ENCODE results near the gene ARHGAP11A.

Gene ARHGAP11A

DNA sequence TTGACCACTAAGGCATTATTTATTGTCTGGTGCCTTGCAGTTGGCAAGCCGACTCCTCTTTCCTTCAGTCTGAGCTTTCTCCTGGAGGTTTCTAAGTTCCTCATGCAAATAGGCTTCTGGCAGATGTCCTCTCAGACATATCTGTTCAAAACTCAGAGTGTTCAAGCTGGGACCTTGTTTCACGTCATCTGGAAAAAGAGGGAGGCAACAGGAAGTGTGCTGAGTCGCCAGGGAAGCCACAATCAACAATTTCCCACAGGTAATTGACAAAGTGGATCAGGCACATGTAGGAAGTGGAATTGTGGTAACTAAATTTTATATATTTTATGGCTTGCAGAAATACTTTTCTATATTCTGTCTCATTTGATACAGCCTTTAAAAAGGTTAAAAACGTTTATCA lies 40.8 kb downstream of the ARHGAP11A start:
- DNase-seq = no peak

DNA sequence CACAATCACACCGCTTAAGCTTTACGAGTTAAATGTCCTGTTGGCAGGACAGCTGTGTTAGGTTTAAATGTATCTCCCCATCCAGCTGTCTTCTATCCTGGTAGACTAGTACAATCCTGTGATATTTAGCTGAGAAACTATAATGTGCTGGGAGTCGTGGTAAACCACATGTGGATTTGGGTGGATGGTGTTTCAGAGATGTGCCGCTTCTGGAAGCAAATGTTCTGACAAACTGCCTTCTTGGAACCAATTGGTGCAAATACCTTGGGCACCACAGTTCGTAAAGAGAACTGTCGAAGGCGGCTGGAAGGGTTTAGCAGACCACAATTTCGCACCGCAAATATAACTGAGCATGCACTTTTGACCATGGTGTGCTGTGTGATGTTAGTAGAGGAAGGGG lies 41.2 kb downstream of the ARHGAP11A start:
- no peak for DNase-seq

DNA sequence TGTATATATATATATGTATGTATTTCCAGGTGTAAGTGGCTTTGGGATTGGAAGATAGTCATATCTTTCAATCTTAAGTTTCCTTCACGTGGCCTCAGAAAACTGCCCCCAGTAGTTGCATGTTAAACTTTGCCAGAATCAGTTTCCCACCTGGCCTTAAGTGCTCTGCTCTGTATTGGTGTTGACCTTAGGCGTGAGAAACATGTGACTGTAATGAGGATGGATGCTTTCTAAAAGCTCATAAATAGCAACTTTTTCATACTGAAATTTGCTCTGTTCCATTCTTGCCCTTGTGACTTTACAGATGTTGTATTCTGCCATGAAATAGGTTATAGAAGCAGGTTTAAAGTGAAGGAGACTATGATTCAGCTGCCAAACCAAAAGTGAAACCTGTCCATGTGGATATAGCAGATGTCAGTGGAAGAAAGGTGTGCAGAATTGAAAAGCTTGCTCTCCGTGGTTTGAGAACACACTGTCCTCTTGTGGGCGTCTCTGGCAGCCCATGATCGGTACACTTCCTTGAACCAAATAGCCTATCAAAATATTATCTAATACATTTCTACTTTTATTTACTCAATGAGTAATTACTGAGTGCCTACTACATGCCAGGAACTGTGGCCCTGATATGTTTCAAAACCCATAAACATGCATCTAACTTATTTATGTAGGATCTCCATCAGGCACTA lies 42.0 kb downstream of the ARHGAP11A start:
- peak in 1 of 3 experiments; percentile 27 for DNase-seq

- DNase-seq = no peak
Measured at GRCh38 chr15:32657941-32658340, 42.6 kb downstream of the ARHGAP11A start.

DNA sequence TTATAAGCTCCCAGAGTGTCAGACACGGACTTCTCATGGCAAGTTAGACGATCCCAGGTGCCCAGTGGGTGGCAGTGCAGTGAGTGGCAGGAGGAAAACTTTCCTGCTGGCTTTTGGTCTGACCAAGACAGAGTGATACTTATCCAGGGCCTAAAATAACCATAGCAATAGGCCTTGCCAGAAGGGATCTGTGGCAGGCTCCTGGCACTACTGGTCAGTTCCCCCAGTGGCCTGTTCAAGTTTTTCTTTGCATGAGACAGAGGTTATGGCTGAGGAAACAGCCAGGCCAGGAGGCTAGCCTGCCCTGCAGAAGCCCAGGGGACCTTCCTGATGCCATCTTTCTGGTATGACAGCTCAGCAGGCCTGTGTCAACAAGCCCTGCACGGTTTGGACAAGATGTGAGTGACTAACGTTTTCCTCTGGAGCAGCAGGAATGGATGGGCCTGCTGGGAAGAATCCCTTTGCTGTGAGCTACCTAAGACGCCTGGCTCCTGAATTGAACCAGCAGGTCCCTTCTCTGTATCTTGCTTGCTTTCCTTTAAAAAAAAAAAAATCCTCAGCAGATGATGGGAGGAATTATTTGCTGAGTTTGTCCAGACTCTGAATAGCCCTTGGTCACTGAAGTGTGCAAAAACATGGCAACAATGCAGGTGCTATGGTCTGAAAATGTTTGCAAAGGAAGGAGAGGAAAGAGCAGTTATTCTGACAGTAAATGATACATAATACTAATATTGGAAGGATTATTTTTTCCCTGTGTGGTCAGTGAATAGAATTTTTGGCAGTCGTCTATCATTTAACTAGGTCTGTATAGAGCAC lies 44.2 kb downstream of the ARHGAP11A start:
- DNase-seq = peak; percentile 19 to 84 (median 56)

GRCh38 chr15:32663671-32664070 lies 48.4 kb downstream of the ARHGAP11A start:
- no peak for DNase-seq

GRCh38 chr15:32664796-32665195 lies 49.5 kb downstream of the ARHGAP11A start:
- no peak for DNase-seq

- DNase-seq = no peak
Measured at GRCh38 chr15:32667321-32667720, 52.0 kb downstream of the ARHGAP11A start.

- no peak for DNase-seq
Measured at GRCh38 chr15:32668942-32669341, 53.6 kb downstream of the ARHGAP11A start.

GRCh38 chr15:32669896-32670611 lies 54.8 kb downstream of the ARHGAP11A start:
- peak in 1 of 3 experiments; percentile 43 for DNase-seq

DNA sequence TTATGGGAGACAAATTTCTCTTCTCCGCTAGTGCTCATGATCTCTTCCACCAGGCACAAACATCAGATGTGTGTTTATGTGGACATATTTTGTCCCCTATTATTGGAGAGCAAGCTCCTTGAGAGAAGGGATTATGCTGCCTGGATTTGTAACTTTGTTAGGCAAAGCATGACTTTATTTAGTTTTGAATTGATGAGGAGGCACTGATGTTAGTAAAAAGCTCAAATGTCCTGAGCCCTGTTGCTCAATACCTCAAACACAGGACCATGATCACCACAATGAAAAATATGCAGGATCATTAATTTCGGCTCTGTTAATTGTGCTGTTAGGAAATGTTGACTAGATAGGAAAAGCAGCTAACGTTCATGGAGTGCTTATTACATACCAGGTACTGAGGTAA lies 55.3 kb downstream of the ARHGAP11A start:
- no peak for DNase-seq

- no peak for DNase-seq
Measured at GRCh38 chr15:32671339-32672325, 56.3 kb downstream of the ARHGAP11A start.

GRCh38 chr15:32674681-32675080 lies 59.4 kb downstream of the ARHGAP11A start:
- no peak for DNase-seq

DNA sequence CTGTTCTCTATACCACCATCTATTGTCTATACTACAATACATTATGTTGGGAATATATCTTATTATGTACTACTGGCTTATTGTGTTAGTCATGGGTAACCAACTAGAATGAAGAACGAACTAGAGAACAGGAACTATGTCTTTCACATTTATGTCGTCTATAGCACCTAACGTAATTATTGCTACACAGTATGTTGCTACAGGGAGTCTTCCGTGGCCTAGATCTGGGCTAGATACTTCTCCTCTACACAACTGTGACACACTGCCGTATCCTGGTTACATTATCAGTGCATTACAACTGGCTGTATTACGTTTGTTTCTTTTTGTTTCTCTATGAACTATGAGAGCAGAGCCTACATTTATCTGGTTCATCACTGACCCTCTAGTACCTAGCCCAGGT lies 60.2 kb downstream of the ARHGAP11A start:
- DNase-seq = no peak

DNA sequence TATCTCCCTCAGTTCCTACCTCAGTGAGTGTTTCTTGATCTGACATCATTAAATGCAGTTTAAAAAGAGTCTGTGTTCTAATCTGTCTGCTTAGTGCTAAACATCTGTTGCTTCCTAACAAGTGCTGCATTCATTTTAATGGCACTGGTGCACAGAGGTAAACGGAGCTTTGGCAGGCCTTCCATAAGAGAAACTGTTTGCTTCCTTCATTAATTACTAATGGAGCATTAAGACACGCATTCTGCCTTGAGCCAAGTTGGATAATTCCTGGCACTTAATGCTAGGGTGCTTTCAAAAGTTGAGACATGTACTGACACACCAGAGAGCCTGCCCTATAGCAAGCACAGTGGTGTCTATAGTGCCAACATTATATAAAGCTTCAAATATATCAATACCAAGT lies 60.9 kb downstream of the ARHGAP11A start:
- peak in 2 of 3 experiments; percentile 22 to 56 for DNase-seq

GRCh38 chr15:32677238-32677750 lies 62.0 kb downstream of the ARHGAP11A start:
- peak; percentile 48 to 73 (median 52) for DNase-seq

DNA sequence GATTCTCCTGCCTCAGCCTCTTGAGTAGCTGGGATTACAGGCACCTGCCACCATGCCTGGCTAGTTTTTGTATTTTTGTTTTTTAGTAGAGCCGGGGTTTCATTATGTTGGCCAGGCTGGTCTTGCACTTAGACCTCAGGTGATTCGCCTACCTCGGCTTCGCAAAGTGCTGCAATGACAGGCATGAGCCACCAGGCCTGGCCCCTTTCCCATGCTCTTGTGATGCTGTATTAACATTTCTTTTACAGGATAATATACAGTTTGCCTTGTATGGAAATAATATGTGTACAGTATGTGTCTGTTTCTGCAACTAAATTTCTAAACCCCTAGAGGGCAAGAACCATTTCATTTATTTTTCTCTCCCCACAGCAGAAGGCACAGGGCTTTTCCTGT lies 64.0 kb downstream of the ARHGAP11A start:
- no peak for DNase-seq

DNA sequence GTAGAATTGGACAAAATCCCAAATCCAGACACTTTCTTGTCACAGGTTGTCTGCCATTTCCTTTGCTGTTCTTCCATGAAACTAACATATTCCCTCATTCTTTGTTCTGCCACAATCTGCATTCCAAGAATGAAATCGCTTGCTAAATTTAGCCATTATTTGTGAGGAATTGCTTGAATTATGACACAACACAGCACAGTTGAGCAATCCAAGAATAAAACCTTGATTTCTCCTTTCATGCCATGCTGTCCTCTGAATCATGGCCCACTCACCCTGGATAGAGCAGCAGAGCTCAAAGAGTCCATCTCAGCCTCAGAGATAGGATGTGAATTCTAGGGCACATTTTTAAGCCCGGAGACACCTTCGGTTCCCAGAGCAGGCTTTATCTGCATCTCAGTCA lies 67.3 kb downstream of the ARHGAP11A start:
- no peak for DNase-seq

DNA sequence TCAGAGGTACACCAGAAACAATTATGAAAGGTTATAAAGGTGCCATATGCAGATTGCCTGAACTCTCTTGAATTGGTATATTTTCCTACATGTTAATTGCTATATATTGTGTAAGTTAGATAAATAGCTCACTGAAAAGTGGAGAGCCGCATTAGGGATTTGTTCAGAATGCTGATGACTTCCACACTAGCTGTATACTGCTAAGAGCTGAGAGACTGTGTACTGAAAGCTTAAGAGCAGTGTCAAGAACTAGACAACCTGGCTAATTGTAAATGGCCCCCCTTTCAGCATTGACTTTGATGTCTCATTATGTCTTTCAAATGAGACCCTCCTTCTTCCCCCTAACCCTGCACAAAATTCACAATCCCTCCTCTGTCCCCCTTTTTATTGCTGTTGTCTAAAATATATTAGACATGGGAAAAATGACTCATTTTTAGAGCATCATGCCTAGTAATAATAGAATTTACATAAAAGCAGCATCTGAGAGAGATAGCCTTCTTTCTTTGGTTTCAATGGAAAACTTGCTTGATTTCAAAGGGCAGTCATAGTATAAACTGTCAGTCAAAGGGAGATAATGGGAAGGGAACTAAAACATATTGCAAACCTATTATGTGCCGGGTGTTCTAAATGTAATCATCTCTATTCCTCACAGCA lies 67.8 kb downstream of the ARHGAP11A start:
- no peak for DNase-seq

GRCh38 chr15:32683906-32684584 lies 68.7 kb downstream of the ARHGAP11A start:
- DNase-seq = no peak

GRCh38 chr15:32685576-32685975 lies 70.3 kb downstream of the ARHGAP11A start:
- DNase-seq = no peak
